Aorta (tissue), 5 donors: Measurements from ENCODE around the gene PRR18. TPM values are rescaled to one million over a fixed set of nuclear protein-coding genes. Genes with fewer than 3 reads are reported as not detected.

ENCODE experiments used
- ATAC-seq: fragments of 200-7000 bp; cut with Tn5 transposase; one replicate; pipeline ENCODE4 v1.9.1; 2022; ENCODE audit warnings: moderate library complexity; ENCODE audit not compliant: low FRiP score
- DNase-seq, 2 donors: peaks; one replicate each; pipeline ENCODE4 v3.0.0-alpha.2; 2020
- H3K27ac ChIP-seq, 2 donors: one replicate each; pipeline ENCODE4 v1.5.1; 2013; ENCODE audit warnings: low read length in 2 of 2, mild to moderate bottlenecking in 2 of 2, moderate library complexity in 2 of 2, control low read depth in 1 of 2, inconsistent platforms in 1 of 2, low read depth in 1 of 2
- H3K27me3 ChIP-seq, 2 donors: one replicate each; pipeline ENCODE4 v1.6.1; 2013; ENCODE audit warnings: control low read depth in 1 of 2, low read length in 1 of 2, mild to moderate bottlenecking in 1 of 2, moderate library complexity in 1 of 2; ENCODE audit not compliant: insufficient read depth in 2 of 2, control insufficient read depth in 1 of 2
- H3K36me3 ChIP-seq, 2 donors: one replicate each; pipeline ENCODE4 v1.6.1; 2013; ENCODE audit warnings: control low read depth in 1 of 2, low read length in 1 of 2, mild to moderate bottlenecking in 1 of 2; ENCODE audit not compliant: insufficient read depth in 2 of 2, control insufficient read depth in 1 of 2
- H3K4me1 ChIP-seq, 2 donors: one replicate each; pipeline ENCODE4 v1.6.1; 2013; ENCODE audit warnings: low read length in 2 of 2, control low read depth in 1 of 2, mild to moderate bottlenecking in 1 of 2, moderate library complexity in 1 of 2; ENCODE audit not compliant: insufficient read depth in 2 of 2, control insufficient read depth in 1 of 2
- H3K4me3 ChIP-seq, 2 donors: one replicate each; pipeline ENCODE4 v1.5.1; 2013; ENCODE audit warnings: low read length in 2 of 2, control low read depth in 1 of 2, mild to moderate bottlenecking in 1 of 2
- H3K9me3 ChIP-seq: one replicate; pipeline ENCODE4 v1.6.1; 2013; ENCODE audit warnings: mild to moderate bottlenecking, low read length; ENCODE audit not compliant: control insufficient read depth
- WGBS, 2 donors: extraction: QIAGEN DNeasy Blood & Tissue Kit; methylation state at CpG; one replicate each; pipeline ENCODE4 v1.1.7; 2013; 5-methylcytosine and 5-hydroxymethylcytosine counted together
- intact Hi-C, 2 donors: fragments of 100-400 bp; cut with DNase I; formaldehyde crosslinking; loops; one replicate each; pipeline versions ENCODE4 v1.14.2 to v1.15.0; 2022
- polyA plus RNA-seq, 2 donors: library from polyadenylated mRNA; stranded (reverse); fragments of 200-250 nt; gene quantifications; one replicate each; pipeline ENCODE4 v1.2.3, GENCODE V29; 2013
- total RNA-seq, 2 donors: library from RNA; stranded (reverse); fragmentation: NEBNext Ultra II Directional; extraction: Animal tissue kit (Norgen Biotek cat#: 25700); gene quantifications; one replicate each; pipeline ENCODE4 v1.2.1, GENCODE V29; 2021
- donor health status: healthy with polysubstance abuse.
- donor health status: Bipolar disorder and iron deficiency.
- donor health status: DM: no; HTN: no; CAD: no.
- donor health status: DM: no; HTN: no; CAD: no.
- donor health status: DM: yes; HTN: yes; CAD: no.

The PRR18 gene
- total and polyA plus RNA-seq, 4 donors = not detected

- H3K27ac ChIP-seq = no peak overlapping the region
- H3K36me3 ChIP-seq = no peaks in the 10 kb centered on the region
- no peak for ATAC-seq
- H3K9me3 ChIP-seq = no peaks in the 10 kb centered on the region
- no peak for DNase-seq
- H3K4me1 ChIP-seq = no peaks in the 10 kb centered on the region
- WGBS, 2 donors = 93 to 94% methylated on average over 12 of the region's 12 CpGs
- H3K27me3 ChIP-seq = no peaks in the 10 kb centered on the region
- no peak overlapping the region for H3K4me3 ChIP-seq
- intact Hi-C loops = no loop called here
These were observed 2.4 kb upstream of the PRR18 start for GRCh38 chr6:166310634-166311033.

GRCh38 chr6:166309977-166310376 is 1.8 kb upstream of the PRR18 start:
- WGBS, 2 donors = 93 to 95% methylated on average over 9 of the region's 9 CpGs

GRCh38 chr6:166308769-166309589 is 787 bp upstream of the PRR18 start:
- no peaks in the 10 kb centered on the region for H3K36me3 ChIP-seq
- no peak overlapping the region for H3K27ac ChIP-seq
- no peak for ATAC-seq
- H3K4me3 ChIP-seq = no peak overlapping the region
- peaks cover 0 to 1% of the 10 kb centered on the region in 2 donors for H3K27me3 ChIP-seq
- H3K4me1 ChIP-seq = no peaks in the 10 kb centered on the region
- intact Hi-C loops = no loop called here
- DNase-seq = no peak
- 68 to 69% methylated on average over 11 of the region's 11 CpGs for WGBS, 2 donors
- H3K9me3 ChIP-seq = no peaks in the 10 kb centered on the region

More at GRCh38 chr6:166309977-166310376, 1.8 kb upstream of the PRR18 start:
- Histone ChIP-seq H3K27ac (no peak overlapping the region), H3K9me3 (no peaks in the 10 kb centered on the region), H3K4me3 (no peak overlapping the region), H3K4me1 (no peaks in the 10 kb centered on the region), H3K36me3 (no peaks in the 10 kb centered on the region), H3K27me3 (no peaks in the 10 kb centered on the region)
- ATAC-seq (no peak), DNase-seq (no peak)
- intact Hi-C loops = no loop called here

GRCh38 chr6:166307082-166308032 is 835 bp downstream of the PRR18 start:
- Histone ChIP-seq H3K27ac (no peak overlapping the region), H3K4me3 (peak overlapping the region; percentile 51 to 54), H3K4me1 (no peaks in the 10 kb centered on the region), H3K9me3 (no peaks in the 10 kb centered on the region), H3K36me3 (no peaks in the 10 kb centered on the region), H3K27me3 (peaks cover 0 to 1% of the 10 kb centered on the region in 2 donors)
- 3 to 4% methylated on average over 91 to 115 of the region's 115 CpGs for WGBS, 2 donors
- ATAC-seq (no peak), DNase-seq (no peak)
- intact Hi-C loops = no loop called here

- H3K4me1 ChIP-seq = no peaks in the 10 kb centered on the region
- H3K27me3 ChIP-seq = peaks cover 0 to 1% of the 10 kb centered on the region in 2 donors
- WGBS, 2 donors = 61 to 65% methylated on average over 34 of the region's 34 CpGs
- H3K36me3 ChIP-seq = no peaks in the 10 kb centered on the region
- ATAC-seq (no peak), DNase-seq (no peak)
- no peaks in the 10 kb centered on the region for H3K9me3 ChIP-seq
- no peak overlapping the region for H3K4me3 ChIP-seq
- intact Hi-C loops = no loop called here
- no peak overlapping the region for H3K27ac ChIP-seq
These were observed 1.7 kb downstream of the PRR18 start for GRCh38 chr6:166306378-166307081.

- 81 to 84% methylated on average over 10 of the region's 10 CpGs for WGBS, 2 donors
- H3K9me3 ChIP-seq = no peaks in the 10 kb centered on the region
- H3K27me3 ChIP-seq = peaks cover 0 to 1% of the 10 kb centered on the region in 2 donors
- H3K4me1 ChIP-seq = no peaks in the 10 kb centered on the region
- no peak overlapping the region for H3K4me3 ChIP-seq
- intact Hi-C loops = no loop called here
- DNase-seq = no peak
- ATAC-seq = no peak
- H3K36me3 ChIP-seq = no peaks in the 10 kb centered on the region
- H3K27ac ChIP-seq = no peak overlapping the region
These were observed 2.6 kb downstream of the PRR18 start for GRCh38 chr6:166305562-166306117.

- intact Hi-C loops = no loop called here
- H3K4me1 ChIP-seq = no peaks in the 10 kb centered on the region
- no peaks in the 10 kb centered on the region for H3K36me3 ChIP-seq
- DNase-seq = no peak
- H3K9me3 ChIP-seq = no peaks in the 10 kb centered on the region
- 80 to 83% methylated on average over 3 of the region's 3 CpGs for WGBS, 2 donors
- H3K27me3 ChIP-seq = peaks cover 0 to 1% of the 10 kb centered on the region in 2 donors
- no peak overlapping the region for H3K4me3 ChIP-seq
- no peak for ATAC-seq
- no peak overlapping the region for H3K27ac ChIP-seq
These were observed 4.1 kb downstream of the PRR18 start for GRCh38 chr6:166304106-166304505.
